HepG2 (cell line): Measurements from ENCODE around the gene PSRC1. TPM values are rescaled to one million over a fixed set of nuclear protein-coding genes. Genes with fewer than 3 reads are reported as not detected.

ENCODE experiments used
- ASH2L ChIP-seq: fragments of 300-600, 200-600 bp; sonication (generic); IDR thresholded peaks from 2 replicates; pipeline ENCODE4 v1.7.0; 2017; ENCODE audit warnings: low read depth, mild to moderate bottlenecking, moderate library complexity, mixed read lengths, low read length; ENCODE audit not compliant: insufficient read length
- BRCA1 ChIP-seq: sonication (generic); formaldehyde crosslinking; IDR thresholded peaks from 2 replicates; pipeline ENCODE4 v1.4.0; 2020; ENCODE audit warnings: missing genetic modification reagents
- FOSL2 ChIP-seq: sonication (generic); formaldehyde crosslinking; IDR thresholded peaks from 2 replicates; pipeline ENCODE4 v1.4.0; 2020; ENCODE audit warnings: missing genetic modification reagents
- HNF4A ChIP-seq: sonication (generic); formaldehyde crosslinking; IDR thresholded peaks from 2 replicates; pipeline ENCODE4 v1.4.0; 2020; ENCODE audit warnings: missing genetic modification reagents
- HOXA3 ChIP-seq: sonication (generic); formaldehyde crosslinking; IDR thresholded peaks from 2 replicates; pipeline ENCODE4 v1.5.0; 2020; ENCODE audit warnings: missing genetic modification reagents
- ISX ChIP-seq: sonication (generic); formaldehyde crosslinking; conservative IDR thresholded peaks from 2 replicates; pipeline ENCODE4 v1.5.0; 2020; ENCODE audit warnings: missing genetic modification reagents
- KDM2A ChIP-seq: sonication (generic); formaldehyde crosslinking; IDR thresholded peaks from 2 replicates; pipeline ENCODE4 v1.4.0; 2020; ENCODE audit warnings: low read depth, missing genetic modification reagents, borderline replicate concordance
- MEIS2 ChIP-seq: sonication (generic); formaldehyde crosslinking; IDR thresholded peaks from 2 replicates; pipeline ENCODE4 v1.9.0; 2021; ENCODE audit warnings: mild to moderate bottlenecking, missing genetic modification reagents
- NR3C1 ChIP-seq: sonication (generic); formaldehyde crosslinking; IDR thresholded peaks from 2 replicates; pipeline ENCODE4 v1.4.0; 2020; ENCODE audit warnings: missing genetic modification reagents
- NRL ChIP-seq: sonication (generic); formaldehyde crosslinking; IDR thresholded peaks from 2 replicates; pipeline ENCODE4 v1.5.0; 2020; ENCODE audit warnings: missing genetic modification reagents, mild to moderate bottlenecking, moderate library complexity, borderline replicate concordance
- RCOR2 ChIP-seq: IDR thresholded peaks from 2 replicates; pipeline ENCODE4 v1.6.1; 2016; ENCODE audit warnings: missing biosample characterization, missing genetic modification reagents
- RFXANK ChIP-seq: IDR thresholded peaks from 2 replicates; pipeline ENCODE4 v1.6.1; 2016
- SMYD3 ChIP-seq: sonication (generic); formaldehyde crosslinking; IDR thresholded peaks from 2 replicates; pipeline ENCODE4 v1.8.1; 2023; ENCODE audit warnings: mild to moderate bottlenecking, missing genetic modification reagents
- ZBTB21 ChIP-seq: sonication (generic); formaldehyde crosslinking; IDR thresholded peaks from 2 replicates; pipeline ENCODE4 v1.4.0; 2020; ENCODE audit warnings: missing genetic modification reagents
- ZBTB38 ChIP-seq: sonication (generic); formaldehyde crosslinking; IDR thresholded peaks from 2 replicates; pipeline ENCODE4 v1.5.1; 2020; ENCODE audit warnings: mild to moderate bottlenecking, missing genetic modification reagents
- ZNF546 ChIP-seq: sonication (generic); formaldehyde crosslinking; conservative IDR thresholded peaks from 2 replicates; pipeline ENCODE4 v1.8.1; 2023; ENCODE audit warnings: mild to moderate bottlenecking, missing genetic modification reagents
- polyA plus RNA-seq, 8 experiments: library from polyadenylated mRNA; depleted of rRNA in 3 of 8; stranded (reverse) in 7 of 8; unstranded in 1 of 8; fragments of >200 nt; fragmentation: Illumina TruSeq in 4 of 8; extraction: Trizol in 4 of 8; gene quantifications; 2 replicates each; pipeline versions ENCODE4 v1.2.1 to v1.2.3, GENCODE V29; 2011 to 2016; ENCODE audit warnings: low read depth in 4 of 8, missing spikeins in 1 of 8, mixed read lengths in 1 of 8; ENCODE audit not compliant: insufficient read depth in 1 of 8
- total RNA-seq, 5 experiments: library from RNA; depleted of rRNA; stranded (reverse); fragments of >200 nt; fragmentation: Illumina TruSeq; extraction: Trizol; gene quantifications; 2 replicates each; pipeline ENCODE4 v1.2.3, GENCODE V29; 2016; ENCODE audit warnings: low read depth in 1 of 5
- TF ChIP-seq, protein P1 (sequence below): sonication (generic); IDR thresholded peaks from 2 replicates; pipeline ENCODE4 v1.6.1; 2016; ENCODE audit warnings: low read depth, borderline replicate concordance
- TF ChIP-seq, protein P2 (sequence below): sonication (generic); formaldehyde crosslinking; IDR thresholded peaks from 2 replicates; pipeline ENCODE4 v1.5.1; 2020; ENCODE audit warnings: missing genetic modification reagents, mild to moderate bottlenecking, borderline replicate concordance
- TF ChIP-seq, protein P3 (sequence below): sonication (generic); formaldehyde crosslinking; IDR thresholded peaks from 2 replicates; pipeline ENCODE4 v1.4.0; 2020; ENCODE audit warnings: missing genetic modification reagents, mild to moderate bottlenecking, borderline replicate concordance
- TF ChIP-seq, protein P4 (sequence below): sonication (generic); formaldehyde crosslinking; IDR thresholded peaks from 2 replicates; pipeline ENCODE4 v1.8.0; 2023; ENCODE audit warnings: mild to moderate bottlenecking, missing genetic modification reagents
- TF ChIP-seq, protein P5 (sequence below): sonication (generic); formaldehyde crosslinking; IDR thresholded peaks from 2 replicates; pipeline ENCODE4 v1.9.0; 2021; ENCODE audit warnings: missing genetic modification reagents, mild to moderate bottlenecking, borderline replicate concordance

PSRC1 gene
- total and polyA plus RNA-seq, 2 of the 13 experiments (the other 11 are each of a cell fraction or from before 2014, with no cell fraction given): 28.6 to 30.3 TPM

DNA sequence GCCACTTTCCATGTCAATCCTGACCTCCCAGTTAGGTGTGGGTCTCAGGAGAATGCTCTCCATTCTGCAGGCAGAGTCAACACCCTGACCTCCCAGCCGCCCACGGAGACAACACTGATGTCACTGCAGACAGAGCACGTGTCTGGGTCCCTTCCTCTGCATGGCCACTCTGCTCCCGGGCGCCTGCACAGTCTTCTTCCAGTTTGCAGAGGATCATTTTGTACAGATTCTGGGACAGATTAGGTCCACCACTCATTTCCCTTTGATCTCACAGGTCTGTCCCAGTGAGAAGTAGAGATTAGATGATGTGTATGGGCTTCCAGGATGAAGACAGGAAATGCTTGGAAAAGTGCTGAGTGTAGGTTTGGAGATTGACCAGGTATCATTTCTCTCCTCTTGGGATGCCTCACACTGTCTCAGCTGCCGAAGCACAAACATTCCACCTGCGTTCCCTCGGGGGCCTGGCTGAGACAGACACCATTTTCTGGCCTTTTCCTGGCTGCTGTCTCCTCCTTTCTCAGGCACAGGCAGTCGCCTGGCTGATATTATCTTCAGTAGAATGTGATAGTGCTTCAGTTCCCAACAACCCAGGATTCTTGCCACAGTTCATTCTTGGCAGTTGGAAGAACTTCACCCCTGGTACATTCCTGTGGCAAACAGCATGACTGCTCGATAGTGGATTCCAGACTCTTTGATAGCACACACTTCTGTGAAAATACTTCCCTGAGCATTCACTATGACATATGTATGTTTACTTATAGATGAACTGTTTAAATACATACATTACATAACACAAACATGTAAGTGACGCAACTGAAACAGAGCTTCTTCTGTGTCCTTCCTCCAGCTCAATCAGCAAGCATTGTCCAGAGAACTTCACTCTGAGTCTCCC is 16.0 kb upstream of the PSRC1 start (continued):
- TF ChIP-seq, protein P1, sequence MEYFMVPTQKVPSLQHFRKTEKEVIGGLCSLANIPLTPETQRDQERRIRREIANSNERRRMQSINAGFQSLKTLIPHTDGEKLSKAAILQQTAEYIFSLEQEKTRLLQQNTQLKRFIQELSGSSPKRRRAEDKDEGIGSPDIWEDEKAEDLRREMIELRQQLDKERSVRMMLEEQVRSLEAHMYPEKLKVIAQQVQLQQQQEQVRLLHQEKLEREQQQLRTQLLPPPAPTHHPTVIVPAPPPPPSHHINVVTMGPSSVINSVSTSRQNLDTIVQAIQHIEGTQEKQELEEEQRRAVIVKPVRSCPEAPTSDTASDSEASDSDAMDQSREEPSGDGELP: no peak
- TF ChIP-seq ZBTB21 (CRISPR knock-in tag) (no peak; the same call in 1 of the 2 replicates), ZBTB38 (no peak; the same call in none of the 2 replicates), ZNF546 (CRISPR knock-in tag) (0 out of 2 replicates have a peak, but pooled peaks have one; percentile 74), HOXA3 (CRISPR knock-in tag) (peak; percentile 65), NR3C1 (CRISPR knock-in tag) (no peak), ASH2L (peak; percentile 71), BRCA1 (CRISPR knock-in tag) (no peak), KDM2A (CRISPR knock-in tag) (no peak; the same call in 1 of the 2 replicates), NRL (CRISPR knock-in tag) (peak; percentile 80; the same call in 1 of the 2 replicates), ISX (CRISPR knock-in tag) (no peak), SMYD3 (CRISPR knock-in tag) (no peak), RCOR2 (no peak; the same call in 1 of the 2 replicates), FOSL2 (CRISPR knock-in tag) (peak; percentile 81), HNF4A (no peak; the same call in 1 of the 2 replicates), MEIS2 (CRISPR knock-in tag) (peak; percentile 79), RFXANK (CRISPR knock-in tag) (no peak)
- TF ChIP-seq, protein P2, sequence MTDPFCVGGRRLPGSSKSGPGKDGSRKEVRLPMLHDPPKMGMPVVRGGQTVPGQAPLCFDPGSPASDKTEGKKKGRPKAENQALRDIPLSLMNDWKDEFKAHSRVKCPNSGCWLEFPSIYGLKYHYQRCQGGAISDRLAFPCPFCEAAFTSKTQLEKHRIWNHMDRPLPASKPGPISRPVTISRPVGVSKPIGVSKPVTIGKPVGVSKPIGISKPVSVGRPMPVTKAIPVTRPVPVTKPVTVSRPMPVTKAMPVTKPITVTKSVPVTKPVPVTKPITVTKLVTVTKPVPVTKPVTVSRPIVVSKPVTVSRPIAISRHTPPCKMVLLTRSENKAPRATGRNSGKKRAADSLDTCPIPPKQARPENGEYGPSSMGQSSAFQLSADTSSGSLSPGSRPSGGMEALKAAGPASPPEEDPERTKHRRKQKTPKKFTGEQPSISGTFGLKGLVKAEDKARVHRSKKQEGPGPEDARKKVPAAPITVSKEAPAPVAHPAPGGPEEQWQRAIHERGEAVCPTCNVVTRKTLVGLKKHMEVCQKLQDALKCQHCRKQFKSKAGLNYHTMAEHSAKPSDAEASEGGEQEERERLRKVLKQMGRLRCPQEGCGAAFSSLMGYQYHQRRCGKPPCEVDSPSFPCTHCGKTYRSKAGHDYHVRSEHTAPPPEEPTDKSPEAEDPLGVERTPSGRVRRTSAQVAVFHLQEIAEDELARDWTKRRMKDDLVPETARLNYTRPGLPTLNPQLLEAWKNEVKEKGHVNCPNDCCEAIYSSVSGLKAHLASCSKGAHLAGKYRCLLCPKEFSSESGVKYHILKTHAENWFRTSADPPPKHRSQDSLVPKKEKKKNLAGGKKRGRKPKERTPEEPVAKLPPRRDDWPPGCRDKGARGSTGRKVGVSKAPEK (CRISPR knock-in tag): no peak
- TF ChIP-seq, protein P3, sequence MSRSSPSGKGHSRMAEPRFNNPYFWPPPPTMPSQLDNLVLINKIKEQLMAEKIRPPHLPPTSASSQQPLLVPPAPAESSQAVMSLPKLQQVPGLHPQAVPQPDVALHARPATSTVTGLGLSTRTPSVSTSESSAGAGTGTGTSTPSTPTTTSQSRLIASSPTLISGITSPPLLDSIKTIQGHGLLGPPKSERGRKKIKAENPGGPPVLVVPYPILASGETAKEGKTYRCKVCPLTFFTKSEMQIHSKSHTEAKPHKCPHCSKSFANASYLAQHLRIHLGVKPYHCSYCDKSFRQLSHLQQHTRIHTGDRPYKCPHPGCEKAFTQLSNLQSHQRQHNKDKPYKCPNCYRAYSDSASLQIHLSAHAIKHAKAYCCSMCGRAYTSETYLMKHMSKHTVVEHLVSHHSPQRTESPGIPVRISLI (CRISPR knock-in tag): no peak
- TF ChIP-seq, protein P4, sequence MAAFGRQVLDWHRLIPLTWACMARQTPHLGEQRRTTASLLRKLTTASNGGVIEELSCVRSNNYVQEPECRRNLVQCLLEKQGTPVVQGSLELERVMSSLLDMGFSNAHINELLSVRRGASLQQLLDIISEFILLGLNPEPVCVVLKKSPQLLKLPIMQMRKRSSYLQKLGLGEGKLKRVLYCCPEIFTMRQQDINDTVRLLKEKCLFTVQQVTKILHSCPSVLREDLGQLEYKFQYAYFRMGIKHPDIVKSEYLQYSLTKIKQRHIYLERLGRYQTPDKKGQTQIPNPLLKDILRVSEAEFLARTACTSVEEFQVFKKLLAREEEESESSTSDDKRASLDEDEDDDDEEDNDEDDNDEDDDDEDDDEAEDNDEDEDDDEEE: peak; percentile 81
- TF ChIP-seq, protein P5, sequence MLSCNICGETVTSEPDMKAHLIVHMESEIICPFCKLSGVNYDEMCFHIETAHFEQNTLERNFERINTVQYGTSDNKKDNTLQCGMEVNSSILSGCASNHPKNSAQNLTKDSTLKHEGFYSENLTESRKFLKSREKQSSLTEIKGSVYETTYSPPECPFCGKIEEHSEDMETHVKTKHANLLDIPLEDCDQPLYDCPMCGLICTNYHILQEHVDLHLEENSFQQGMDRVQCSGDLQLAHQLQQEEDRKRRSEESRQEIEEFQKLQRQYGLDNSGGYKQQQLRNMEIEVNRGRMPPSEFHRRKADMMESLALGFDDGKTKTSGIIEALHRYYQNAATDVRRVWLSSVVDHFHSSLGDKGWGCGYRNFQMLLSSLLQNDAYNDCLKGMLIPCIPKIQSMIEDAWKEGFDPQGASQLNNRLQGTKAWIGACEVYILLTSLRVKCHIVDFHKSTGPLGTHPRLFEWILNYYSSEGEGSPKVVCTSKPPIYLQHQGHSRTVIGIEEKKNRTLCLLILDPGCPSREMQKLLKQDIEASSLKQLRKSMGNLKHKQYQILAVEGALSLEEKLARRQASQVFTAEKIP (CRISPR knock-in tag): no peak
